VCaP (cell line): ENCODE data around the gene NEDD4L.

Source experiments
- H3K27ac ChIP-seq: fragments of 450-650 bp; 2 replicates; pipeline ENCODE4 v1.5.1; 2017
- TF ChIP-seq, protein P1 (sequence below): fragments of 450-650 bp; conservative IDR thresholded peaks from 2 replicates; pipeline ENCODE4 v1.5.1; 2017; ENCODE audit warnings: mild to moderate bottlenecking, moderate library complexity

NEDD4L gene

DNA sequence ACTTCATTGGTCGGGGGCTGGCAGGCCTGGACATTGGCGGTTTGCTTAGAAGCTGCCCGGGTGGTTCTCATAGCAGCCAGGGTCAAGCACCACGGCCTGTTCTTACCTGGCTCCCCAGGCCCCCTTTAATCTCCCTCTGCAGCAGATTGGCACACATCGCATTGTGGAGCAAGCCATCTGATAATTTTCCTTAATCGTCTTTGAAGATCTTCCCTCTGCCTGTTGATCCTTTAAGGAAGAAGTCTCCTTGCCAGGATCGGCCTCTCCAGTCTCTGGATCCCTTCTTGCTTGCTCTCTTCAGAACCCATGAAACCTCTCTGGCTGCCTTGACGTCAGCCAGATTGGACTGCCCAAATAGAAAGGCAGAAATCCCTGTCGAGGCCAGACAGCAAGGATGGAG is 75.8 kb downstream of the NEDD4L start:
- H3K27ac ChIP-seq, result no peak overlapping the region
- TF ChIP-seq, protein P1, sequence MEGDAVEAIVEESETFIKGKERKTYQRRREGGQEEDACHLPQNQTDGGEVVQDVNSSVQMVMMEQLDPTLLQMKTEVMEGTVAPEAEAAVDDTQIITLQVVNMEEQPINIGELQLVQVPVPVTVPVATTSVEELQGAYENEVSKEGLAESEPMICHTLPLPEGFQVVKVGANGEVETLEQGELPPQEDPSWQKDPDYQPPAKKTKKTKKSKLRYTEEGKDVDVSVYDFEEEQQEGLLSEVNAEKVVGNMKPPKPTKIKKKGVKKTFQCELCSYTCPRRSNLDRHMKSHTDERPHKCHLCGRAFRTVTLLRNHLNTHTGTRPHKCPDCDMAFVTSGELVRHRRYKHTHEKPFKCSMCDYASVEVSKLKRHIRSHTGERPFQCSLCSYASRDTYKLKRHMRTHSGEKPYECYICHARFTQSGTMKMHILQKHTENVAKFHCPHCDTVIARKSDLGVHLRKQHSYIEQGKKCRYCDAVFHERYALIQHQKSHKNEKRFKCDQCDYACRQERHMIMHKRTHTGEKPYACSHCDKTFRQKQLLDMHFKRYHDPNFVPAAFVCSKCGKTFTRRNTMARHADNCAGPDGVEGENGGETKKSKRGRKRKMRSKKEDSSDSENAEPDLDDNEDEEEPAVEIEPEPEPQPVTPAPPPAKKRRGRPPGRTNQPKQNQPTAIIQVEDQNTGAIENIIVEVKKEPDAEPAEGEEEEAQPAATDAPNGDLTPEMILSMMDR, result no peak

DNA sequence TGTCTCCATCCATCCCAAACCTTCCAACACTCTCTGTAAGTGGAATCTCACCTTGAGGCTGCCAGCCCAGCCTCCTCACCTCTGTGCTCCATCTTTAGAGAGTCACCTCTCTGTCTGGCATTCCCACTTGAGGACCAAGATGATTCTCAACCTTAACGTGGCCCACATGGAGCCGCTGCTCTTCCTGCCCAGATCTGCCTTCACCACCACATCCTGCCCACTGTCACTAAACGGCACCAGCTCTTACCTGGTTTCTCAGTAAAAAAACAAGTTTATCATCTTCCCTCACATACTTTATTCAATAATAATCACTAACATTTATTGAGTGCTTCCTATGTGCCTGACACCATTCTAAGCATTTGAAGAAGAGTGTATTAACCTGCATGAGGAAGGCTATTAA is 80.4 kb downstream of the NEDD4L start:
- TF ChIP-seq, protein P1, result no peak
- H3K27ac ChIP-seq, result no peak overlapping the region; the same call in 1 of the 2 replicates

DNA sequence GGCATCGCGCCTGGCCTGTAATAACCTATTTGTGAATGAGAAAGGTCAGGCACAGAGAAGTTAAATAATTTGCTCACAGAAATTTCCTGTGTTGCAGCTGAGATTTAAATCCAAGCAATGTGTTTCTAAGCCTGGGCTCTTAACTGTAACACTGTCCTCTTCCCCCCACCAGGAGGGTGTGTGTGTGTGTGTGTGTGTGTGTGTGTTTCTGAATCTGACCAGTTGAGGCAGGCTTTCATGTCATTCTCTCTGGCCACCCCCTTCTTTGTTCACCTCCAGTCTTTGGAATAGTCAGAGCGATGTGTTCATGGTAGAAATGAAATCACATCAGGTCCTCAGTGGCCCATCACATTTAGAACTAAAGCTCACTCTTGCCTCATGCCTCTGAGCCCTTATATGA is 81.2 kb downstream of the NEDD4L start:
- TF ChIP-seq, protein P1, result no peak
- peak overlapping the region; percentile 5; the same call in 1 of the 2 replicates for H3K27ac ChIP-seq

DNA sequence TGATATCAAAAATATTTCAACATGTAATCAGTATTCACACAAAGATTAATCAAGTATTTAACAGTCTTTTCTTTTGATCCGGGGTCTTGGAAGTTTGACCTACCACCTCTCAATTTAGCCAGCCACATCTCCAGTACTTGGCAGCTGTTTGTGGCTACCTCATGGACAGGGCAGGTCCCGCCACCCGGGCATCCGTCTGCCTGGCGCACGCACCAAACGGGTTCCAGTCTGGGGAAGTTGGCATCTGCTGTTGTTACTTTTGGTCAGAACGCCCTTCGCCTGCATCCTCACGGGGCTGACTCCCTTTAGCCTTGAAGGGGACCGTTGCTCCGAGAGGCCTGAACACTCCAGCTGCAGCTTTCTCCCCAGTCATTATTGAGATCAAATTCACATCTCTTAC is 81.7 kb downstream of the NEDD4L start:
- H3K27ac ChIP-seq, result peak overlapping the region; percentile 5; the same call in 1 of the 2 replicates
- TF ChIP-seq, protein P1, result no peak

DNA sequence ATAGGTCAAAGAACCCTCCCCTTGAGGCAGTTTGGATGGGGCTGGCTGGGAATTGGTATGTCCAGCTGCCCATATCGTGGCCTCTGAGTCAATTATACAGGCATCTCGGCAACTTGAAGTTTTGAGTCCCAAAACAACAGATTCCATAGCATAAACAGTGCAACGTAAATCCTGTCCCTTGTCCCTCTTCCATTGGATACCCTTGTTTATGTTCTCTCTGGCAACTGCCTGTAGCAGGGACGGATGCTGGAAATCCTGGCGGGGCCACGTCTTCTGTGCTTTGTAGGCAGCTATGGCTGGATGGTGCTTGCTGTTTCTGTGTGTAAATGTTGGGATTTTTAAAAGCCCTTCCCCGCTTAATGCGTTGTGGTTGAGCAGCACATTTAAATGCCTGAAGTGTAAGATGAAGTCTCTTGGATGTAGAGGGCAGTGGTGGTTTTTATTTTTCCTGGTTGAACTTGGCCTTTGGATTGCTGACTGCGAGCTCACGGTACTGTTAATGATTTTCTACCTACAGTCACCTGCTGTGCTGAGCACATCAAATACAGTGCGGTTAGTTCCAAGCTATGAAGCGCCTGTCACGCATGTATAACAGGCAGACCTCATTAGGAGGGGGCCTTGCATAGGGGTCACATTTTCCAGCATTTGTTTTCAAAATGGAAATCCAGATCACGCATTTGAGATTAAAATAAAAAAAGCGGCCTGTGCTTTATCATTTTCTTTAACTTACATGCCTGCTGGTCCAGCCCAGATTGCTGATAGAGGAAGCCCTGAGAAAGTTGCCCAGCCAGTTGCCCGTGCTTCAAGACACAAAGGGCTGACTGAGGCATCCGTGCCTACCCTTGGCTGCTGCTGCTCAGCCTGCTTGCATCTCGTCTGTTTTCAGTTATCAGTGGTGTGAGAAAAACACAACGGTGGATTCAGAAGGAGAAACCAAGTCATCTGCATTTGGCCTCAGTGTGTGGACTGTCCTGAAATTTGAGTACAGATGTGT is 84.7 kb downstream of the NEDD4L start:
- H3K27ac ChIP-seq, result peak overlapping the region; percentile 89
- TF ChIP-seq, protein P1, result peak; percentile 34; the same call in 1 of the 2 replicates

DNA sequence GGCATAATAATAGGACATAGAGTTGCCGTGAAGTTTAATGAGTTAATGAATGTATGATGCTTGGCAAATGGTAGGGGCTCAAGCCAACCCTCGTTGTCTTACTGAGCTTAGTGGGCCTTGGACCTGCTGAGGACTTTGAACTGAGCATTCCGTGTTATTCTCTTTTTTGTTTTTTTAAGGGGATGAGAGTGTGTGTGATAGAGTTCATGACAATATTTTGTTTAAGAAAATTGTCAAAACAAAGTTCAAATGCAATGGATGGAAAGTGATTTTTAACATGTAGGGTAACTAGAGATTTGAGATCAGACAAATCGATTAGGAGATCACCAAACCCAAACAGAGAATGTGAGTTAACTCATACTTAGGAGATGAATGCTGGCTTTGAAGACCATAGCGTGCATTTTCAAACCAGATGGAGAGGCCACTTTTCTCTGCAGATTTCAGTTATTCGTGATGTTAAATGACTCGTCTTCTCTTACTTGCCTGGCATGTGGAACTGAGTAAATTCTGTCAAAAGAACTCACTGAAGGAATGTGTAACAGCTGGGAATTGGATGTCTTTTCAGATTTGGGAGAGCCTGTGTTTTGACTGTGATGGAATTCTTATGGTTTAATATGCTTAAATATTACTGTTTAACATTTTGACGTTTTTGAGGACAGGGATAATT is 88.7 kb downstream of the NEDD4L start:
- no peak overlapping the region for H3K27ac ChIP-seq
- TF ChIP-seq, protein P1, result no peak

DNA sequence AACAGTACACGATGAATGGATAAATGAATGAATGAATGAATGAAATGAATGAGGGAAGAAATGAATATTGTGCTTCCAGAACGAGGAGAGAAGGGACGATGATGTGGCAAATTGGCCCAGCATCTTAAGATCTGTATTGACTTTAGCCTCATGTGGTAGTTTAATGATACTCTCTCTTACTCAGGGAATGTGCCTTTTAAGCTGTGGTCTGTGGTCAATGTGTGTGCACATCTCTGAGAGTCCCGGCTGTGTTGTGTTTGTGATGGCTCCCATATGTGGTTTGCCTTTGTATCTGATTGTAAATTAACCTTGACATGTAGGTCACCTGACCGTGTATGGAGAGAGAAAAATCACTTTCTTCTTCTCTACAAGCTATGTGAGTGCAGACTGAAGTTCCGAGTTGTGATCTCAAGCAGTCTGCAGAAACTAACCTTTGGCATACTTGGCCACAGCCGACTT is 91.2 kb downstream of the NEDD4L start:
- TF ChIP-seq, protein P1, result no peak
- no peak overlapping the region for H3K27ac ChIP-seq
